Fibroblast of skin of right biceps (primary cell): ENCODE measurements around the gene RDH8.

Source experiments
- DNase-seq: peaks from one replicate; pipeline ENCODE4 v3.0.0-alpha.2; 2013

Gene RDH8

GRCh38 chr19:10043286-10043927, 30.1 kb downstream of the RDH8 start:
- peak; percentile 36 for DNase-seq

GRCh38 chr19:10044390-10044789, 31.1 kb downstream of the RDH8 start:
- no peak for DNase-seq

- DNase-seq: no peak
Observed at GRCh38 chr19:10045371-10045770, 32.1 kb downstream of the RDH8 start.

GRCh38 chr19:10049626-10050025, 36.3 kb downstream of the RDH8 start:
- DNase-seq: no peak

- DNase-seq: no peak
Observed at GRCh38 chr19:10052602-10053360, 39.5 kb downstream of the RDH8 start.

GRCh38 chr19:10061717-10062310, 48.5 kb downstream of the RDH8 start:
- DNase-seq: peak; percentile 11

- no peak for DNase-seq
Observed at GRCh38 chr19:10068205-10068604, 54.9 kb downstream of the RDH8 start.

- no peak for DNase-seq
Observed at GRCh38 chr19:10069046-10069445, 55.8 kb downstream of the RDH8 start.

- DNase-seq: no peak
Observed at GRCh38 chr19:10070730-10071446, 57.6 kb downstream of the RDH8 start.
